OCI-LY7 (cell line): ENCODE data around the gene RASD1. TPM values are rescaled to one million over a fixed set of nuclear protein-coding genes. Genes with fewer than 3 reads are reported as not detected.
"Not testable (repeated sequence)": the region's sequence is repeated elsewhere in the genome, so short reads cannot be mapped to it uniquely, and the experiment has no call there.

ENCODE experiments used
- BruUV-seq: library from RNA; stranded (reverse); fragments of 400-500 nt; replicated peaks from 2 replicates; lab custom pipeline; 2021; lab: Mats Ljungman, UMichigan
- CTCF ChIA-PET: fragments of 300-600 bp; sonication (Branson Sonifier 250); formaldehyde crosslinking; loops from one replicate; lab custom pipeline; 2022; ENCODE audit warnings: antibody characterized with exemption; ENCODE audit not compliant: unreplicated experiment; lab: Charles Lee
- POLR2A ChIA-PET: fragments of 300-600 bp; sonication (Branson Sonifier 250); formaldehyde crosslinking; loops from one replicate; lab custom pipeline; 2022; ENCODE audit warnings: antibody characterized with exemption; lab: Charles Lee
- DNase-seq: peaks from one replicate; pipeline ENCODE4 v3.0.0-alpha.2; 2015; ENCODE audit warnings: low spot score
- H2AFZ ChIP-seq: fragments of 200-600 bp; sonication (generic), shearing (Covaris generic); 2 replicates; pipeline ENCODE4 v1.6.1; 2014; ENCODE audit warnings: mild to moderate bottlenecking, antibody characterized with exemption, low read length, moderate library complexity
- H3K27ac ChIP-seq: fragments of 200-600 bp; sonication (generic); 2 replicates; pipeline ENCODE4 v1.5.1; 2014; ENCODE audit warnings: mixed run types, low read depth, mild to moderate bottlenecking, moderate library complexity, low read length, inconsistent platforms; ENCODE audit not compliant: poor library complexity, severe bottlenecking
- H3K36me3 ChIP-seq: fragments of 200-600 bp; sonication (generic); 2 replicates; pipeline ENCODE4 v1.6.1; 2014; ENCODE audit warnings: mild to moderate bottlenecking, antibody characterized with exemption, low read length, moderate library complexity, mixed read lengths; ENCODE audit not compliant: insufficient read depth
- H3K4me1 ChIP-seq: fragments of 200-600 bp; sonication (generic); 2 replicates; pipeline ENCODE4 v1.5.1; 2014; ENCODE audit warnings: mild to moderate bottlenecking, low read length; ENCODE audit not compliant: insufficient read depth, poor library complexity, severe bottlenecking
- H3K4me2 ChIP-seq: fragments of 200-600 bp; sonication (generic); 2 replicates; pipeline ENCODE4 v1.6.1; 2014; ENCODE audit warnings: mild to moderate bottlenecking, low read length
- H3K4me3 ChIP-seq: fragments of 200-600 bp; sonication (generic); 2 replicates; pipeline ENCODE4 v1.5.1; 2014; ENCODE audit warnings: mild to moderate bottlenecking, low read depth, low read length; ENCODE audit not compliant: poor library complexity, severe bottlenecking
- H3K79me2 ChIP-seq: fragments of 200-600 bp; sonication (generic); 2 replicates; pipeline ENCODE4 v1.6.1; 2016; ENCODE audit warnings: low read depth, mild to moderate bottlenecking, low read length, moderate library complexity, mixed read lengths; ENCODE audit not compliant: insufficient read depth
- H3K9me2 ChIP-seq: fragments of 200-600 bp; sonication (generic); 2 replicates; pipeline ENCODE4 v1.6.1; 2016; ENCODE audit warnings: mild to moderate bottlenecking, low read length, mixed read lengths; ENCODE audit not compliant: insufficient read depth
- H3K9me3 ChIP-seq: fragments of 200-600 bp; sonication (generic); 2 replicates; pipeline ENCODE4 v1.6.1; 2014; ENCODE audit warnings: mild to moderate bottlenecking, mixed run types, low read length, mixed read lengths
- H4K20me1 ChIP-seq: fragments of 200-600 bp; sonication (generic); 2 replicates; pipeline ENCODE4 v1.6.1; 2014; ENCODE audit warnings: mild to moderate bottlenecking, antibody characterized with exemption, low read length, moderate library complexity, mixed read lengths; ENCODE audit not compliant: insufficient read depth
- CTCF ChIP-seq: fragments of 200-600 bp; sonication (generic); conservative IDR thresholded peaks from 2 replicates; pipeline ENCODE4 v1.5.1; 2014; ENCODE audit warnings: mild to moderate bottlenecking, antibody characterized with exemption, low read length, moderate library complexity, mixed read lengths
- EZH2phosphoT487 ChIP-seq: fragments of 200-600 bp; sonication (generic); IDR thresholded peaks from 2 replicates; pipeline ENCODE4 v1.6.1; 2018; ENCODE audit warnings: low read depth, borderline replicate concordance, mild to moderate bottlenecking, mixed run types, antibody characterized with exemption, low read length, moderate library complexity, mixed read lengths
- intact Hi-C: fragments of 100-400 bp; cut with micrococcal nuclease; formaldehyde crosslinking; loops from one replicate; pipeline ENCODE4 v1.10.0; 2022; ENCODE audit not compliant: unreplicated experiment
- total RNA-seq, 2 experiments: library from RNA; depleted of rRNA in 1 of 2; stranded (reverse); fragments of >200 nt in 1 of 2; shearing (Covaris generic) in 1 of 2; gene quantifications; 2 replicates each; pipeline ENCODE4 v1.2.3, GENCODE V29; 2014 to 2022

RASD1 gene
- total RNA-seq, 2 experiments from 2014 or later, result 0.19 TPM; not detected in 1

GRCh38 chr17:17466511-17466910, 29.7 kb downstream of the RASD1 start:
- no peaks in the 10 kb centered on the region for H3K4me1 ChIP-seq
- no peak overlapping the region for H3K27ac ChIP-seq
- BruUV-seq, result no TSS peak
- TF ChIP-seq CTCF, result no peak
- TF ChIP-seq EZH2phosphoT487, result no peak
- intact Hi-C loops, result no loop called here
- no peak overlapping the region for H2AFZ ChIP-seq
- H3K36me3 ChIP-seq, result no peaks in the 10 kb centered on the region
- no peak overlapping the region for H3K4me2 ChIP-seq
- H3K79me2 ChIP-seq, result no peaks in the 10 kb centered on the region
- no peaks in the 10 kb centered on the region for H3K9me3 ChIP-seq
- CTCF ChIA-PET, result no interaction called here
- POLR2A ChIA-PET, result interaction anchor here (0.7 kb wide), 1 partner anchor 123 kb away, joined by 3 read pairs; no protein-coding TSS in a partner anchor
- no peak overlapping the region for H3K4me3 ChIP-seq
- H4K20me1 ChIP-seq, result no peaks in the 10 kb centered on the region
- DNase-seq, result no peak
- no peaks in the 10 kb centered on the region for H3K9me2 ChIP-seq

- H2AFZ ChIP-seq, CTCF ChIA-PET, DNase-seq, H4K20me1 ChIP-seq, BruUV-seq, H3K36me3 ChIP-seq, POLR2A ChIA-PET, intact Hi-C loops, H3K9me2 ChIP-seq, H3K4me1 ChIP-seq, H3K79me2 ChIP-seq, H3K27ac ChIP-seq, H3K9me3 ChIP-seq, H3K4me3 ChIP-seq, H3K4me2 ChIP-seq: not testable (repeated sequence)
Observed at GRCh38 chr17:17465878-17466277, 30.3 kb downstream of the RASD1 start.

- no peak for TF ChIP-seq CTCF
- no peaks in the 10 kb centered on the region for H3K9me3 ChIP-seq
- no TSS peak for BruUV-seq
- H3K4me1 ChIP-seq, result no peaks in the 10 kb centered on the region
- no peak for DNase-seq
- H3K9me2 ChIP-seq, result no peaks in the 10 kb centered on the region
- no peaks in the 10 kb centered on the region for H3K79me2 ChIP-seq
- H3K4me2 ChIP-seq, result no peak overlapping the region
- ChIA-PET CTCF (no interaction called here), POLR2A (interaction anchor here (0.5 to 0.6 kb wide), 2 partner anchors 95 to 146 kb away, joined by 3 read pairs; no protein-coding TSS in a partner anchor)
- no peaks in the 10 kb centered on the region for H3K36me3 ChIP-seq
- H4K20me1 ChIP-seq, result no peaks in the 10 kb centered on the region
- H3K4me3 ChIP-seq, result no peak overlapping the region
- intact Hi-C loops, result no loop called here
- H2AFZ ChIP-seq, result no peak overlapping the region
- no peak overlapping the region for H3K27ac ChIP-seq
Observed at GRCh38 chr17:17463821-17464220, 32.4 kb downstream of the RASD1 start.
